A673 (cell line): ENCODE data around the gene PIGV. TPM values are rescaled to one million over a fixed set of nuclear protein-coding genes. Genes with fewer than 3 reads are reported as not detected.

ENCODE experiments used
- BruUV-seq: library from RNA; stranded (reverse); fragments of 400-500 nt; replicated peaks from 2 replicates; lab custom pipeline; 2021; lab: Mats Ljungman, UMichigan
- CTCF ChIA-PET: fragments of 300-600 bp; sonication (Branson Sonifier 250); formaldehyde crosslinking; loops from one replicate; lab custom pipeline; 2022; ENCODE audit warnings: antibody characterized with exemption; lab: Charles Lee
- POLR2A ChIA-PET: fragments of 300-600 bp; sonication (Branson Sonifier 250); formaldehyde crosslinking; loops from one replicate; lab custom pipeline; 2022; ENCODE audit warnings: antibody characterized with exemption; ENCODE audit not compliant: low non-redundant PET; lab: Charles Lee
- DNase-seq: peaks from one replicate; pipeline ENCODE4 v3.0.0-alpha.2; 2015; ENCODE audit warnings: low spot score
- H3K27ac ChIP-seq: fragments of 200-600 bp; sonication (generic); 2 replicates; pipeline ENCODE4 v1.5.1; 2016; ENCODE audit warnings: mixed run types, low read depth, mild to moderate bottlenecking, mixed read lengths, antibody characterized with exemption, low read length; ENCODE audit not compliant: poor library complexity, severe bottlenecking
- H3K27me3 ChIP-seq: fragments of 200-600 bp; sonication (generic); replicated peaks from 2 replicates; pipeline ENCODE4 v1.6.1; 2017; ENCODE audit warnings: mixed run types, low read depth, mild to moderate bottlenecking, mixed read lengths, antibody characterized with exemption, low read length; ENCODE audit not compliant: insufficient read depth, poor library complexity
- H3K36me3 ChIP-seq: fragments of 200-600 bp; sonication (generic); 2 replicates; pipeline ENCODE4 v1.6.1; 2016; ENCODE audit warnings: mixed run types, mild to moderate bottlenecking, mixed read lengths, antibody characterized with exemption, low read length; ENCODE audit not compliant: insufficient read depth, poor library complexity, severe bottlenecking
- H3K4me1 ChIP-seq: fragments of 200-600 bp; sonication (generic); 2 replicates; pipeline ENCODE4 v1.6.1; 2017; ENCODE audit warnings: mixed run types, mild to moderate bottlenecking, mixed read lengths, antibody characterized with exemption, low read length; ENCODE audit not compliant: insufficient read depth, poor library complexity, severe bottlenecking
- H3K4me3 ChIP-seq: fragments of 200-600 bp; sonication (generic); 2 replicates; pipeline ENCODE4 v1.5.1; 2016; ENCODE audit warnings: low read depth, mixed run types, mild to moderate bottlenecking, mixed read lengths, low read length; ENCODE audit not compliant: poor library complexity, severe bottlenecking
- H3K9me3 ChIP-seq: fragments of 200-600 bp; sonication (generic); 2 replicates; pipeline ENCODE4 v1.6.1; 2016; ENCODE audit warnings: mixed run types, low read depth, mild to moderate bottlenecking, mixed read lengths, antibody characterized with exemption, low read length; ENCODE audit not compliant: poor library complexity, severe bottlenecking
- EZH2 ChIP-seq: fragments of 200-600 bp; sonication (generic); IDR thresholded peaks from 2 replicates; pipeline ENCODE4 v1.6.1; 2017; ENCODE audit warnings: borderline replicate concordance, low read depth, mild to moderate bottlenecking, mixed read lengths, antibody characterized with exemption, low read length; ENCODE audit not compliant: poor library complexity, severe bottlenecking
- intact Hi-C: fragments of 100-400 bp; cut with micrococcal nuclease; formaldehyde crosslinking; loops from one replicate; pipeline ENCODE4 v1.10.0; 2022; ENCODE audit not compliant: unreplicated experiment
- total RNA-seq: library from RNA; stranded (reverse); gene quantifications from 2 replicates; pipeline ENCODE4 v1.2.3, GENCODE V29; 2021
- TF ChIP-seq, protein P1 (sequence below): fragments of 300-800, 200-600 bp; sonication (generic); conservative IDR thresholded peaks from 2 replicates; pipeline ENCODE4 v1.5.1; 2017; ENCODE audit warnings: low read depth, mild to moderate bottlenecking, antibody characterized with exemption, low read length, moderate library complexity, mixed read lengths

Gene PIGV
- total RNA-seq, 1 experiment from 2014 or later: 4.9 TPM

DNA sequence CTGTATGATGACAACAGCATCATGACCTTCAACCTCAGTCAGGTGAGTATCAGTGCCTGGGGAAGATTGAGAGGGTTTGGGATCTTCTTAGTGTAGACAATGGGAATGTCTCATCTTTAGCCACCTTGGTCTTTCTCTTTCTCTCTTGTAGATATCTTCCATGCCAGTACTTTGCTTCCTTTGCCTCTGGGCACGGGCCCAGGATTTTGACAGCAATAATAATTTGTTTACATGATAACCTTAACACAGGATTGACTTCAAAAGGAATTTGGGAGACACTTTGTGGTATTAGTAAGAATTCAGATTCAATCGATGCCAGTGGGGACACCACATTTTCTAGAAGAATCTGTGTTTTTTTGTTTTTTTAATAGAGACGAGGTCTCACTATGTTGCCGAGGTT lies 12.1 kb upstream of the PIGV start:
- Histone ChIP-seq H3K4me1 (peaks cover 10% of the 10 kb centered on the region), H3K27ac (no peak overlapping the region), H3K9me3 (no peaks in the 10 kb centered on the region), H3K36me3 (peaks cover 96% of the 10 kb centered on the region), H3K27me3 (no peaks in the 10 kb centered on the region), H3K4me3 (no peak overlapping the region)
- POLR2A ChIA-PET: no interaction called here
- intact Hi-C loops: no loop called here
- no peak for TF ChIP-seq EZH2
- TF ChIP-seq, protein P1, sequence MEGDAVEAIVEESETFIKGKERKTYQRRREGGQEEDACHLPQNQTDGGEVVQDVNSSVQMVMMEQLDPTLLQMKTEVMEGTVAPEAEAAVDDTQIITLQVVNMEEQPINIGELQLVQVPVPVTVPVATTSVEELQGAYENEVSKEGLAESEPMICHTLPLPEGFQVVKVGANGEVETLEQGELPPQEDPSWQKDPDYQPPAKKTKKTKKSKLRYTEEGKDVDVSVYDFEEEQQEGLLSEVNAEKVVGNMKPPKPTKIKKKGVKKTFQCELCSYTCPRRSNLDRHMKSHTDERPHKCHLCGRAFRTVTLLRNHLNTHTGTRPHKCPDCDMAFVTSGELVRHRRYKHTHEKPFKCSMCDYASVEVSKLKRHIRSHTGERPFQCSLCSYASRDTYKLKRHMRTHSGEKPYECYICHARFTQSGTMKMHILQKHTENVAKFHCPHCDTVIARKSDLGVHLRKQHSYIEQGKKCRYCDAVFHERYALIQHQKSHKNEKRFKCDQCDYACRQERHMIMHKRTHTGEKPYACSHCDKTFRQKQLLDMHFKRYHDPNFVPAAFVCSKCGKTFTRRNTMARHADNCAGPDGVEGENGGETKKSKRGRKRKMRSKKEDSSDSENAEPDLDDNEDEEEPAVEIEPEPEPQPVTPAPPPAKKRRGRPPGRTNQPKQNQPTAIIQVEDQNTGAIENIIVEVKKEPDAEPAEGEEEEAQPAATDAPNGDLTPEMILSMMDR: no peak
- DNase-seq: no peak
- CTCF ChIA-PET: no interaction called here
- BruUV-seq: no TSS peak

DNA sequence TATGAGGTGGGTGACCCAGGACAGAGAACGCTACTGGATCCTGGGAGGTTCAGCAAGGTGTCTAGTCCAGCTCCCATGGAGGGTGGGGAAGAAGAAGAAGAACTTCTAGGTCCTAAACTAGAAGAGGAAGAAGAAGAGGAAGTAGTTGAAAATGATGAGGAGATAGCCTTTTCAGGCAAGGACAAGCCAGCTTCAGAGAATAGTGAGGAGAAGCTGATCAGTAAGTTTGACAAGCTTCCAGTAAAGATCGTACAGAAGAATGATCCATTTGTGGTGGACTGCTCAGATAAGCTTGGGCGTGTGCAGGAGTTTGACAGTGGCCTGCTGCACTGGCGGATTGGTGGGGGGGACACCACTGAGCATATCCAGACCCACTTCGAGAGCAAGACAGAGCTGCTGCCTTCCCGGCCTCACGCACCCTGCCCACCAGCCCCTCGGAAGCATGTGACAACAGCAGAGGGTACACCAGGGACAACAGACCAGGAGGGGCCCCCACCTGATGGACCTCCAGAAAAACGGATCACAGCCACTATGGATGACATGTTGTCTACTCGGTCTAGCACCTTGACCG lies 8.6 kb upstream of the PIGV start:
- ChIA-PET POLR2A (no interaction called here), CTCF (no interaction called here)
- no peak for TF ChIP-seq EZH2
- TF ChIP-seq, protein P1: no peak
- intact Hi-C loops: no loop called here
- Histone ChIP-seq H3K4me1 (peaks cover 5% of the 10 kb centered on the region), H3K9me3 (no peaks in the 10 kb centered on the region), H3K4me3 (no peak overlapping the region), H3K27ac (no peak overlapping the region), H3K27me3 (no peaks in the 10 kb centered on the region), H3K36me3 (peaks cover 89% of the 10 kb centered on the region)
- BruUV-seq: no TSS peak
- no peak for DNase-seq

DNA sequence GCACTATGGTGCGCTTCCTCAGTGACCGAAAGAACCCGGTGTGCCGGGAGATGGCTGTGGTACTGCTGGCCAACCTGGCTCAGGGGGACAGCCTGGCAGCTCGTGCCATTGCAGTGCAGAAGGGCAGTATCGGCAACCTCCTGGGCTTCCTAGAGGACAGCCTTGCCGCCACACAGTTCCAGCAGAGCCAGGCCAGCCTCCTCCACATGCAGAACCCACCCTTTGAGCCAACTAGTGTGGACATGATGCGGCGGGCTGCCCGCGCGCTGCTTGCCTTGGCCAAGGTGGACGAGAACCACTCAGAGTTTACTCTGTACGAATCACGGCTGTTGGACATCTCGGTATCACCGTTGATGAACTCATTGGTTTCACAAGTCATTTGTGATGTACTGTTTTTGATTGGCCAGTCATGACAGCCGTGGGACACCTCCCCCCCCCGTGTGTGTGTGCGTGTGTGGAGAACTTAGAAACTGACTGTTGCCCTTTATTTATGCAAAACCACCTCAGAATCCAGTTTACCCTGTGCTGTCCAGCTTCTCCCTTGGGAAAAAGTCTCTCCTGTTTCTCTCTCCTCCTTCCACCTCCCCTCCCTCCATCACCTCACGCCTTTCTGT lies 7.3 kb upstream of the PIGV start:
- ChIA-PET CTCF (no interaction called here), POLR2A (no interaction called here)
- peaks cover 5% of the 10 kb centered on the region for H3K4me1 ChIP-seq
- H3K36me3 ChIP-seq: peaks cover 76% of the 10 kb centered on the region
- intact Hi-C loops: no loop called here
- no TSS peak for BruUV-seq
- H3K27me3 ChIP-seq: no peaks in the 10 kb centered on the region
- no peak for TF ChIP-seq EZH2
- TF ChIP-seq, protein P1: no peak
- no peak overlapping the region for H3K4me3 ChIP-seq
- H3K27ac ChIP-seq: no peak overlapping the region
- no peaks in the 10 kb centered on the region for H3K9me3 ChIP-seq
- no peak for DNase-seq
